Measurements from ENCODE around the gene TET3. TPM values are rescaled to one million over a fixed set of nuclear protein-coding genes. Genes with fewer than 3 reads are reported as not detected.

The TET3 gene
- polyA plus RNA-seq, 1 experiment = 3.1 TPM

GRCh38 chr2:73946215-73946614, 38.5 kb upstream of the TET3 start:
- H3K9me3 ChIP-seq (ENCODE audit: control insufficient read depth, insufficient read depth, low read length) = no peaks in the 10 kb centered on the region
- DNase-seq (ENCODE audit: low read depth, low spot score) = no peak
- TF ChIP-seq CTCF (IDR thresholded peaks at IDR 0.05; ENCODE audit: low read depth, low read length) = no peak
- H3K27me3 ChIP-seq (ENCODE audit: control insufficient read depth, insufficient read depth, low read length) = no peaks in the 10 kb centered on the region
- no peak overlapping the region for H3K27ac ChIP-seq (ENCODE audit: low read depth, low read length)
- ChIA-PET CTCF (interaction anchor here (0.6 kb wide), 1 partner anchor 117 kb away, joined by 4 read pairs; the partner anchor contains the start of gene STAMBP), POLR2A (no interaction called here)
- H3K4me3 ChIP-seq (ENCODE audit: low read depth, low read length) = no peak overlapping the region

GRCh38 chr2:73946666-73947065, 38.0 kb upstream of the TET3 start:
- no peak for DNase-seq (ENCODE audit: low read depth, low spot score)
- Histone ChIP-seq H3K27ac (ENCODE audit: low read depth, low read length) (no peak overlapping the region), H3K27me3 (ENCODE audit: control insufficient read depth, insufficient read depth, low read length) (no peaks in the 10 kb centered on the region), H3K9me3 (ENCODE audit: control insufficient read depth, insufficient read depth, low read length) (no peaks in the 10 kb centered on the region), H3K4me3 (ENCODE audit: low read depth, low read length) (no peak overlapping the region)
- no peak for TF ChIP-seq CTCF (IDR thresholded peaks at IDR 0.05; ENCODE audit: low read depth, low read length)
- POLR2A ChIA-PET = no interaction called here
- CTCF ChIA-PET = interaction anchor here (0.6 kb wide), 1 partner anchor 118 kb away, joined by 4 read pairs; the partner anchor contains the start of gene STAMBP

DNA sequence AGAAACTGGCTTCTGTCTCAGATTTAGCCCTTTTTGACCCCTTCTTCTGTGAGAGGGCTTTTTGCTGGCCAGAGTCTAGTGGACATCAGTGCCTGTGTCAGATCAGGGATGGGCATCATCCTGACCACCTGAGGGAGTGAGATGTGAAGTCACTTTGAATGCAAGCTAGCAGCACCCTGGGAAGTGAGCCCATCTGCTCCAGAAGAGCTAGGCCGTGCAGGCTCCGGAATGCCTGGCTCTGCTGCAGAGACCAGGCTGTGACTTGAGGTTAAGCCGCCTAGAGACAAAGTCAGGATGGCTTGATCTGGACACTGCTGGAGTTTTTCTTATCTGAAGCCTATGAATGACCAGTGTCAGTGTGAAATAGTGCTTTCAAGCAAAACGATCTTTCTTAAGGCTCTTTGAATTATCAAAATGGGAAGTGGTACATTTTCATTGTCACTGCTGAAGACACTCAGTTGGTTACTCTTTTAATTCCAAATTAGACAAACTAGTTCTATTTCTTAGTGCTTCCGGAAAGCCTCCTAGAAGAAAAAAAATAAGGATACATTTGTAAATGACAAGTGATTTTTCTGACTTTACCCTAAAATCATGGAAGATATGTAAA, 37.2 kb upstream of the TET3 start:
- no peaks in the 10 kb centered on the region for H3K9me3 ChIP-seq (ENCODE audit: control insufficient read depth, insufficient read depth, low read length)
- no peak for DNase-seq (ENCODE audit: low read depth, low spot score)
- no peak overlapping the region for H3K4me3 ChIP-seq (ENCODE audit: low read depth, low read length)
- no peak overlapping the region for H3K27ac ChIP-seq (ENCODE audit: low read depth, low read length)
- ChIA-PET POLR2A (no interaction called here), CTCF (no interaction called here)
- no peak for TF ChIP-seq CTCF (IDR thresholded peaks at IDR 0.05; ENCODE audit: low read depth, low read length)
- no peaks in the 10 kb centered on the region for H3K27me3 ChIP-seq (ENCODE audit: control insufficient read depth, insufficient read depth, low read length)

- CTCF ChIA-PET = interaction anchor here (1.3 kb wide), 1 partner anchor 126 kb away, joined by 3 read pairs; no protein-coding TSS in a partner anchor
- POLR2A ChIA-PET = no interaction called here
These were observed 34.9 kb upstream of the TET3 start for GRCh38 chr2:73949802-73950201.

More at GRCh38 chr2:73949802-73950201, 34.9 kb upstream of the TET3 start:
- Histone ChIP-seq H3K27ac (ENCODE audit: low read depth, low read length) (no peak overlapping the region), H3K4me3 (ENCODE audit: low read depth, low read length) (no peak overlapping the region), H3K27me3 (ENCODE audit: control insufficient read depth, insufficient read depth, low read length) (no peaks in the 10 kb centered on the region), H3K9me3 (ENCODE audit: control insufficient read depth, insufficient read depth, low read length) (no peaks in the 10 kb centered on the region)
- no peak for TF ChIP-seq CTCF (IDR thresholded peaks at IDR 0.05; ENCODE audit: low read depth, low read length)
- no peak for DNase-seq (ENCODE audit: low read depth, low spot score)
